NK-92 (cell line): ENCODE measurements around the gene GOLPH3.
"Not testable (repeated sequence)": the region's sequence is repeated elsewhere in the genome, so short reads cannot be mapped to it uniquely, and the experiment has no call there.

Experiments
- DNase-seq: peaks from one replicate; lab custom pipeline; 2025; ENCODE audit not compliant: unreplicated experiment; lab: John Stamatoyannopoulos, UW

GOLPH3 gene

DNA sequence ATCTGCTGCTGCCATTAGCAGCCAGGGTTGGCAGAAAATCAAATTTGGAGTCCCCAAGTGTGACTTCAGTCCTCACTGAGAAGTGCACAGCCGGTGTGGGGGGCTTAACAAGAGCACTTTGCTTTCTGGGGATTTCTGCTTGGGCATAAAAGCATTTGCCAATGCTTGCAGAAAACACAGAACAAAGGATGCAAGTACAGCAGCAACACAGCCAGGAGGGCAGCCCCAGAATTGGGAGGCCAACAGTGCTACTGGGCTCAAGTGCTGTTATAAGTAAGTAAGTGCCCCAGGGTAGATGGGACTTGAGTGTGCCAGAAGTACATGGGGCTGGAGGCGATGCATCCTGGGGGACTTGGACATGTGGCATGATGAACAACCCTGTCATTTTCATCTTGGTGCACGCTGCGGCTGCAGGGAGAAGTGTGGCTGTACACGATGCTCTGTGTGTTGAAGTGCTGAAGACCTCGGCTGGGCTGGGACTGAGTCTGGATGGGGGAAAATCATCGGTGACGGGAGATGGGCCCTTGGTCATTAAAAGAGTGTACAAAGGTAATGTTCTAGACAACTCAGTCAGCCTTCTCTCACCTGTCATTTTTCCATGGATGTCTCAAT is 73.3 kb downstream of the GOLPH3 start:
- no peak for DNase-seq

DNA sequence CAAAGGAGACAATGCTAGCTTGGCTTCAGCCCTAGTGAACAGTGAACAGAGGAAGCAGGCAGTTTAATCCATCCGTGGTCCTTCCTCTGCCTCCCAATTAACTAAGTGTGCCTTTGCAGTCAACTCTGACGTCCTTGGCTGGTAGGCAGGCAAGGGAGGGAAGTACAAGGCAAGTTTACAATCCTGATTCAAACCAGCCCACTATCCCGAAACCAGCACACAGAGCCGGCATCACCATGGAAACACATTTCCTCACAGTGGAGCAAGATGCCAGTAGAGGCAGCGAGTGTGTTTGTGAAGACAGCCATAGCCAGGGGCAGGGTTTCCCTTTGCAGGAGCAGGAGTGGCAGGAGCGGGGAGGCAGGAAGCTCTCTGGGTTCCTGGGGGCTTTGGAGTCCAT is 73.9 kb downstream of the GOLPH3 start:
- no peak for DNase-seq

DNA sequence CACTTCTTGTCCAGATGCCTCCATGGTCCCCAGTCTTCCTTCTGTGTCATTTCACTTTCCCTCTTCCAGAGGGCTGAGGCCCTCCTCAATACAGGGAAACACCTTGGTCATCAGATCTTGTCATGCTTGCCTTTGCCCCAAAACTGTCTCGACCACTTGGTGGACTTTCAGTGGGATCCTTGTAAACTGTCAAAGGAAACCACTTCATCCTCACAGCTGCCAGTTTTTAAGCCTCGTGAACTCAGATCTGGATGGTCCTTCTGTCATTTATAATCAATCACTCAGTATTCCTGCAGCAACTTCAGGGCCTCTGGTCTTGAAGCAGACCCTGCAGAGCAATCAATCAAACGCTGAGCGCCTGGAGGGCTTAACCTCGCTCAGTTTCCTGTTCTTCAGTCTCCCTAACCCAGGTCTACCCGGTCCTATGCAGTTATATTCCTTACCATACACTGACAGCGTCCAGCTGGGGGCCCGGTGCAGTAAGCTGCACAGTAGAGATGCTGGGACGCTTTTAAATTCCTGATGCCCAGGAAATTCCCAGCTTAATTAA is 74.6 kb downstream of the GOLPH3 start:
- no peak for DNase-seq

DNA sequence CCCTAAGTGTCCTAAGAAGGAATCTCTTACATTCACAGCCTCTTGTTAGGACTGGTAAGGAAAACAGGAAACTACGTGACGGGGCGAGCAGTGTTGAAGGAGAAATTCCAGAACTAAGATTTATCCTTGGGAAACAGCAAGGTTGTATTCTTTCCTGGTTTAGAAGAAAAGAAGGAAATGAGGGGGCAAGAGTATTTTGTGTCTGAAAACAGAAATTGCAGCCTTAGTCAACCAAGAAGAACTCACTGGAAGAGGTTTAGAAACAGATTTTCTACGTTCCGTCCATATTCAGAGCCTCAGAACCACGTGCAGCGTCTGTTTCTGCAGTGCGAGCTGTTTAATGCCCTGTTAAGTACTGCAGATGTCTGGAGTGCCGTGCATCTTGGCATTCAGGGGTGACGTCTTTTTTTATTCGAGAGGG is 75.2 kb downstream of the GOLPH3 start:
- DNase-seq = no peak

DNA sequence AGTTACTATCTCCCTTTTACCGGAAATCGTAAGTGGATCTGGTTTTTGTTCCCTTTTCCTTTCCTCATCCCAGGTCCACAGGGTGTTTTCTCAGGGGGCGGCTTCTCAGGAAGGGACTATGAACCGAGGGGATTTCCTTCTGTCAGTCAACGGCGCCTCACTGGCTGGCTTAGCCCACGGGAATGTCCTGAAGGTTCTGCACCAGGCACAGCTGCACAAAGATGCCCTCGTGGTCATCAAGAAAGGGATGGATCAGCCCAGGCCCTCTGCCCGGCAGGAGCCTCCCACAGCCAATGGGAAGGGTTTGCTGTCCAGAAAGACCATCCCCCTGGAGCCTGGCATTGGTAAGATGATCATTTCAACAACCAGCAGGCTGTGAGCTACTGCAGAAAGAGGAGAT is 75.8 kb downstream of the GOLPH3 start:
- no peak for DNase-seq

DNA sequence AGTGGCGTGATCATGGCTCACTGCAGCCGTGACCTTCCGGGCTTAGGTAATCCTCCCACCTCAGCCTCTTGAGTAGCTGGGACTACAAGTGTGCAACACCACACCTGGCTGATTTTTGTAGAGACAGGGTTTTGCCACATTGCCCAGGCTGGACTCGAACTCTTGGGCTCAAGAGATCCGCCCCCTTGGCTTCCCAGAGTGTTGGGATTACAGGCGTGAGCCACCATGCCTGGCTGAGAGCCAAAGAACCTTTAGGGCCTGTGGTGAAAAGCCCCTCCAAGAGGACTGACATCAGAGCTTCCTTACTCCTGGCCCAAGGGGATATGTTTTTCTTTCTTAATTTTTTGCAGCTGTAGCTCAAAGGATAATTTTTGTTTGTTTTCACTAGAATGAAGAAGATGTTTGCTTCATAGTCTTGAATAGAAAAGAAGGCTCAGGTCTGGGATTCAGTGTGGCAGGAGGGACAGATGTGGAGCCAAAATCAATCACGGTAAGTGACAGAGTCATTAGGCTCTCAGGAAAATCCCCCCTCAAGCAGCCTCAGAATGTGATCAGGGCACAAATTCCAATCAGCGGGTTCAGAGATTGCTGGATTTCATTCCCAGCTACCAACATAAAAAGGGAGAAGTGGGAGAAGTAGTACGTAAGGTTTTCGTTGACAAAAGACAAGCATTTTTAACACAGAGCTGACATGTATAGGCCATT is 77.1 kb downstream of the GOLPH3 start:
- DNase-seq = no peak

DNA sequence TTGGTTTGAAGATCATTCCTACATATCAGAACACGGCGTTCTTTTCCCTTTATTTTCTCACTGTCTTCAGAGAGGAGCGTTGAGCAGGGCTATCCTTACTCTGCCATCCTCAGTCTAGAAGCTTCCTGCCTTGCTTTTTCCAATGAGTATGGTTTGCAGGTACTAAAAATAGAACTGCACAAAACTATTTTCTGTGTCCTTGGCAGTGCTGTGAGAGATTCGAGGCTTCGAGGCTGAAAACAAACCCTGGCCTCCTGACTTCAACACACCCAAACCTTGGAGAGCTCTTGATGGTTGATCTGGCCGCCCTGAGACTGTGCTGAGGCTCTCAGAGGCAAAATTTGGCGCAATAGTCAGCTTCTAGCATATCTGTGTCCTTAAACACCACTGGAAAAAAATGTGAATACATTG is 78.9 kb downstream of the GOLPH3 start:
- no peak for DNase-seq

DNA sequence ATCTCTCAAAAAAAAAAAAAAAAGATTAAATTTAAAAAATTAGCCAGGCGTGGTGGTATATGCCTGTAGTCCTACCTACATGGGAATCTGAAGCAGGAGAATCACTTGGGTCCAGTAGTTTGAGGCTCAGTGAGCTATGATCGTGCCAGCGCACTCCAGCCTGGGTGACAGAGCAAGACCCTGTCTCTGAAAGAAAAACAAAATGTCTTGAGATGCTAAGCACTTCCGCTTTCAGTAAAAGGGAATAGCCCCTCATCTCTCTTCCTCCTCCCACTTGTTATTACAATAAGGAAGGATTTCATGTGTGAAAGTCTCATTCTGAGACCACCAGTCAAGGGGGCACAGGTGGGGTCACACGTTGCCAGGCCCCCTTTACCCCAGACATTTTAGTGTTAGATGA is 79.4 kb downstream of the GOLPH3 start:
- DNase-seq = no peak

DNA sequence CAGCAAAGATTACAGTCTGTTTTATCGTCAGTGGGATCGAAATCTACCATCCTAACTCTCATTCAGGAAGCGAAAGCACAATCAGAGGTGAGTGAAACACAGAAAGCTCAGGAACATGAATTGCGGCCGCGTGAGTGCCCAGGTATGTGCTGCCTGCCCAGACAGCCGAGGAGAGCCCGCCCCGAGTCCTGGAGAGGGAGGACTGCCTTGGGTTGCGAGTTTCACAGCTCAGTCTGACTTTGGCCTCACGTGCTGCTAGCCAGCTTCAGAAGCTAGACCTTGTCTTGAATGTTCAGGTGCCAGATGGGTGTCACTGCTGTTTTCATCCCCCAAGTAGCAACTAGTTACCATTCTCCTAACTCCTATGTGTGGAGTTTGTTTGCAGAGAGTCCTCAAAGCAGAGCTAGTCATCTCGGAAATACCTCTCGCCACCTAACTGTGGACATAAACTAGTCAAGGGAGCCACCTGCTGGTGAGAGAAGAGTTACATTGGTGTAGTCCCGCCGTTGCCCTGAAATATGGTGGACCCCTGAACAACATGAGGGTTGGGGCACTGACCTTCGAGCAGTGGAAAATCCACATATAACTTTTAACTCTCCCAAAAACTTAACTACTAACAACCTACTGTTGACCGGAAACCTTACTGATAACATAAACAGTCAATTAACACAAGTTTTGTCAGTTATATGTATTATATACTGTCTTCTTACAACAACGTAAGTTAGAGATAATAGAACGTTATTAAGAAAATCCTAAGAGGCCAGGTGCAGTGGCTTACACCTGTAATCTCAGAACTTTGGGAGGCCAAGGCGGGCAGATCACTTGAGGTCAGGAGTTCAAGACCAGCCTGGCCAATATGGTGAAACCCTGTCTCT is 80.9 kb downstream of the GOLPH3 start:
- DNase-seq = no peak

DNA sequence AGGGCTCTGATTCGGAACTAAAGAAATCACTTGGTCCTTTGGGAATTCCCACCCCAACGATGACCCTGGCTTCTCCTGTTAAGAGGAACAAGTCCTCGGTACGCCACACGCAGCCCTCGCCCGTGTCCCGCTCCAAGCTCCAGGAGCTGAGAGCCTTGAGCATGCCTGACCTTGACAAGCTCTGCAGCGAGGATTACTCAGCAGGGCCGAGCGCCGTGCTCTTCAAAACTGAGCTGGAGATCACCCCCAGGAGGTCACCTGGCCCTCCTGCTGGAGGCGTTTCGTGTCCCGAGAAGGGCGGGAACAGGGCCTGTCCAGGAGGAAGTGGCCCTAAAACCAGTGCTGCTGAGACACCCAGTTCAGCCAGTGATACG is 83.4 kb downstream of the GOLPH3 start:
- no peak for DNase-seq

DNA sequence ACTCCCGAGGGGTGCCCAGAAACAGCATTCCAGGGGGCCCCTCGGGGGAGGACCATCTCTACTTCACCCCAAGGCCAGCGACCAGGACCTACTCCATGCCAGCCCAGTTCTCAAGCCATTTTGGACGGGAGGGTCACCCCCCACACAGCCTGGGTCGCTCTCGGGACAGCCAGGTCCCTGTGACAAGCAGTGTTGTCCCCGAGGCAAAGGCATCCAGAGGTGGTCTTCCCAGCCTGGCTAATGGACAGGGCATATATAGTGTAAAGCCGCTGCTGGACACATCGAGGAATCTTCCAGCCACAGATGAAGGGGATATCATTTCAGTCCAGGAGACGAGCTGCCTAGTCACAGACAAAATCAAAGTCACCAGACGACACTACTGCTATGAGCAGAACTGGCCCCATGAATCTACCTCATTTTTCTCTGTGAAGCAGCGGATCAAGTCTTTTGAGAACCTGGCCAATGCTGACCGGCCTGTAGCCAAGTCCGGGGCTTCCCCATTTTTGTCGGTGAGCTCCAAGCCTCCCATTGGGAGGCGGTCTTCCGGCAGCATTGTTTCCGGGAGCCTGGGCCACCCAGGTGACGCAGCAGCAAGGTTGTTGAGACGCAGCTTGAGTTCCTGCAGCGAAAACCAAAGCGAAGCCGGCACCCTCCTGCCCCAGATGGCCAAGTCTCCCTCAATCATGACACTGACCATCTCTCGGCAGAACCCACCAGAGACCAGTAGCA is 83.9 kb downstream of the GOLPH3 start:
- no peak for DNase-seq

DNA sequence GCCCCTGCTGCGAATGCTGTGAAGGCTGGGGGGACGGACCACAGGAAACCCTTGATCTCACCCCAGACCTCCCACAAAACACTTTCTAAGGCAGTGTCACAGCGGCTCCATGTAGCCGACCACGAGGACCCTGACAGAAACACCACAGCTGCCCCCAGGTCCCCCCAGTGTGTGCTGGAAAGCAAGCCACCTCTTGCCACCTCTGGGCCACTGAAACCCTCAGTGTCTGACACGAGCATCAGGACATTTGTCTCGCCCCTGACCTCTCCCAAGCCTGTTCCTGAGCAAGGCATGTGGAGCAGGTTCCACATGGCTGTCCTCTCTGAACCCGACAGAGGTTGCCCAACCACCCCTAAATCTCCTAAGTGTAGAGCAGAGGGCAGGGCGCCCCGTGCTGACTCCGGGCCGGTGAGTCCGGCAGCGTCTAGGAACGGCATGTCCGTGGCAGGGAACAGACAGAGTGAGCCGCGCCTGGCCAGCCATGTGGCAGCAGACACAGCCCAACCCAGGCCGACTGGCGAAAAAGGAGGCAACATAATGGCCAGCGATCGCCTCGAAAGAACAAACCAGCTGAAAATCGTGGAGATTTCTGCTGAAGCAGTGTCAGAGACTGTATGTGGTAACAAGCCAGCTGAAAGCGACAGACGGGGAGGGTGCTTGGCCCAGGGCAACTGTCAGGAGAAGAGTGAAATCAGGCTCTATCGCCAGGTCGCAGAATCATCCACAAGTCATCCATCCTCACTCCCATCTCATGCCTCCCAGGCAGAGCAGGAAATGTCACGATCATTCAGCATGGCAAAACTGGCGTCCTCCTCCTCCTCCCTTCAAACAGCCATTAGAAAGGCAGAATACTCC is 84.7 kb downstream of the GOLPH3 start:
- no peak for DNase-seq

DNA sequence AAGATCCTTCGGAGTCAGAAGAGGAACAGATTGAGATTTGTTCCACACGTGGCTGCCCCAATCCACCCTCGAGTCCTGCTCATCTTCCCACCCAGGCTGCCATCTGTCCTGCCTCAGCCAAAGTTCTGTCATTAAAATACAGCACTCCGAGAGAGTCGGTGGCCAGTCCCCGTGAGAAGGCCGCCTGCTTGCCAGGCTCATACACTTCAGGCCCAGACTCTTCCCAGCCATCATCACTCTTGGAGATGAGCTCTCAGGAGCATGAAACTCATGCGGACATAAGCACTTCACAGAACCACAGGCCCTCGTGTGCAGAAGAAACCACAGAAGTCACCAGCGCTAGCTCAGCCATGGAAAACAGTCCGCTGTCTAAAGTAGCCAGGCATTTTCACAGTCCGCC is 85.9 kb downstream of the GOLPH3 start:
- DNase-seq = no peak

DNA sequence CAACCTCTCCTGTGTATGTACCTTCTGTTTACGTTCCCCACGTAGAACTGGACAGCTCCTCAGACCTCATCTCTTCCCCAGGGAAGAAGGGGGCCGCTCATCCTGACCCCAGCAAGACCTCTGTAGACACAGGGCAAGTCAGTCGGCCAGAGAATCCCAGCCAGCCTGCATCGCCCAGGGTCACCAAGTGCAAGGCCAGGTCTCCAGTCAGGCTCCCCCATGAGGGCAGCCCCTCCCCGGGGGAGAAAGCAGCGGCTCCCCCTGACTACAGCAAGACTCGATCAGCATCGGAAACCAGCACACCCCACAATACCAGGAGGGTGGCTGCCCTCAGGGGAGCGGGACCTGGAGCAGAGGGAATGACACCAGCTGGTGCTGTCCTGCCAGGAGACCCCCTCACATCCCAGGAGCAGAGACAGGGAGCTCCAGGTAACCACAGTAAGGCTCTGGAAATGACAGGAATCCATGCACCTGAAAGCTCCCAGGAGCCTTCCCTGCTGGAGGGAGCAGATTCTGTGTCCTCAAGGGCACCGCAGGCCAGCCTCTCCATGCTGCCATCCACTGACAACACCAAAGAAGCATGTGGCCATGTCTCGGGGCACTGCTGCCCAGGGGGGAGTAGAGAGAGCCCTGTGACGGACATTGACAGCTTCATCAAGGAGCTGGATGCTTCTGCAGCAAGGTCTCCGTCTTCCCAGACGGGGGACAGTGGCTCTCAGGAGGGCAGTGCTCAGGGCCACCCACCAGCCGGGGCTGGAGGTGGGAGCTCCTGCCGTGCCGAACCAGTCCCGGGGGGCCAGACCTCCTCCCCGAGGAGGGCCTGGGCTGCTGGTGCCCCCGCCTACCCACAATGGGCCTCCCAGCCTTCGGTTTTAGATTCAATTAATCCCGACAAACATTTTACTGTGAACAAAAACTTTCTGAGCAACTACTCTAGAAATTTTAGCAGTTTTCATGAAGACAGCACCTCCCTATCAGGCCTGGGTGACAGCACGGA is 86.7 kb downstream of the GOLPH3 start:
- DNase-seq = no peak

DNA sequence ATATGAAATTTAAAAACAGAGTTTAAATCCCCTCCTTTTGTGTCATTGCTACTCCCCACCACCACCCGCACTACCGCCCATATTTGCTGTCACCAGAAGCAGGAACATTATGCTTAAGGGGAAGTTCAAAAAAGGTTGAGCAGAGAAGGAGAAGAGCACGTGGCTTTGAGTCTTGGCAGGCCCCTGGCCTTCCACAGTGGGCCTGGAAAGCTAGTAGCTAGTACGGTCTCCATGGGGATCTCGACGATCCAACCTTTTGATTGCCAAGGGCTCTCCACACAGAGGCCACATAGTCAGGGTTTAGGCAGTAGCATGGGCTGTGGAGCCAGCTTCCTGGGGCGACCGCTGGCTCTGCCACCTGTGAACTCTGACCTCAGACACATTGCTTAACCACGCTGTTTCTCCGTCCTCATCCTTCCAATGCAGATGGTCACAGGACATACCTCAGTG is 90.1 kb downstream of the GOLPH3 start:
- DNase-seq = no peak

DNA sequence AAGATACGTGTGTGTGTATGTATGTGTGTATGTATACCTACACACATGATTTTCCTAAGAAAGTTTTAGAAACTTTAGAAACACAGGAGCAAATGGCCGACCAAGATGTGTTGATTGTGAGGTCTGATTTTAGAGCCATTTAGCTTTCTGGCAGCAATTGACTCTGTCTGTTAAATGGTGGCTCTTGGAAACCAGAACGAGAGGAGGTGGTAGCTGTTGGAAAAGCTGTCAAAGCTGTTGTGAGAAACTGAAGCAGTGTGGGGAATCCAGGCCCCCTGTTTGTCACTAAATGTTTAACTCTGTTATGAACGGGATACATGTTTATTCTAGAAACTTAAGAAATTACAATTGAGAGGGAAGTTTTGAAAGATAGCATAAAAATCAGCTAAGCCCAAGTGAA is 91.4 kb downstream of the GOLPH3 start:
- DNase-seq = no peak

DNA sequence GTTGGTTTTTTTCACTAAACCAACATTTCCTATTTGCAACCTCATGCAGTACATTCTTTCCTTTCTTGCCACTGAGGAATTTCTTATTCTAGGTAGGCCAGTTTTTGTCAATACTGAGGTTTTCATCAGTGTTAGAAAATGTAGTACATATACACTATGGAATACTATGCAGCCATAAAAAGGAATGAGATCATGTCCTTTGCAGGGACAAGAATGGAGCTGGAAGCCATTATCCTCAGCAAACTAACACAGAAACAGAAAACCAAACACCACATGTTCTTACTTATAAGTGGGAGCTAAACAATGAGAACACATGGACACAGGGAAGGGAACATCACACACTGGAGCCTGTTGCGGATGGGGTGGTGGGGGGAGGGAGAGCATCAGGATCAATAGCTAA is 93.6 kb downstream of the GOLPH3 start:
- DNase-seq = not testable (repeated sequence)

DNA sequence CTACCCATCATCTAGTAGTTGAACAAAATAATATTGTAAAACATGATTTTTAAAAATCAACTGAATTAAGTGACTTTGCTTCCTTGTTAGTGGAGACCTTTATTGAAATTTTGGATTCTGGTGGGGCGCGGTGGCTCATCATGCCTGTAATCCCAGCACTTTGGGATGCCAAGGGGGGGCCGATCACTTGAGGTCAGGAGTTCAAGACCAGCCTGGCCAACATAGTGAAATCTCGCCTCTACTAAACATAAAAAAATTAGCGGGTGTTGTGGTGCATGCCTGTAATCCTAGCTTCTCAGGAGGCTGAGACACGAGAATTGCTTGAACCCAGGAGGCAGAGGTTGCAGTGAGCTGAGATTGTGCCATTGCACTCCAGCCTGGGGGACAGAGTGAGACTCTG is 95.3 kb downstream of the GOLPH3 start:
- DNase-seq = not testable (repeated sequence)
